GM12878 (cell line): Measurements from ENCODE around the gene CDCA7. TPM values are rescaled to one million over a fixed set of nuclear protein-coding genes. Genes with fewer than 3 reads are reported as not detected.

ENCODE experiments used
- CBX3 ChIP-seq: fragments of 200-600 bp; sonication (generic); IDR thresholded peaks from 2 replicates; pipeline ENCODE4 v1.6.1; 2016; ENCODE audit warnings: low read depth, borderline replicate concordance
- EP300 ChIP-seq, 2 experiments: fragments of 150-350 bp in 1 of 2; IDR thresholded peaks; 2 replicates each; pipeline ENCODE4 v1.6.1; 2011 to 2012; ENCODE audit warnings: low read depth in 2 of 2, low read length in 2 of 2, borderline replicate concordance in 1 of 2, improper control_type of control experiment in 1 of 2, inconsistent platforms in 1 of 2; ENCODE audit not compliant: control insufficient read depth in 1 of 2
- HDAC6 ChIP-seq: fragments of 200-600 bp; sonication (generic); IDR thresholded peaks from one replicate; pipeline ENCODE4 v1.8.0; 2017; ENCODE audit warnings: antibody characterized with exemption; ENCODE audit not compliant: unreplicated experiment
- IKZF1 ChIP-seq: fragments of 450-650 bp; conservative IDR thresholded peaks from 2 replicates; pipeline ENCODE4 v1.6.1; 2017; ENCODE audit warnings: antibody characterized with exemption, mild to moderate bottlenecking
- KDM1A ChIP-seq: fragments of 200-600 bp; sonication (generic); IDR thresholded peaks from 2 replicates; pipeline ENCODE4 v1.6.1; 2016; ENCODE audit warnings: borderline replicate concordance
- KLF5 ChIP-seq: fragments of 450-650 bp; IDR thresholded peaks from 2 replicates; pipeline ENCODE4 v1.6.1; 2014; ENCODE audit warnings: mild to moderate bottlenecking; ENCODE audit not compliant: partially characterized antibody
- MEF2A ChIP-seq: IDR thresholded peaks from 2 replicates; pipeline ENCODE4 v1.6.1; 2011; ENCODE audit warnings: low read depth, mild to moderate bottlenecking, low read length, moderate library complexity; ENCODE audit not compliant: insufficient read depth
- NFYB ChIP-seq: IDR thresholded peaks from 2 replicates; pipeline ENCODE4 v1.6.1; 2011; ENCODE audit warnings: low read depth, mild to moderate bottlenecking, low read length, improper control_type of control experiment, moderate library complexity; ENCODE audit not compliant: insufficient read depth
- NKRF ChIP-seq: fragments of 450-650 bp; conservative IDR thresholded peaks from 2 replicates; pipeline ENCODE4 v1.6.1; 2017; ENCODE audit warnings: mild to moderate bottlenecking, moderate library complexity
- NR2C1 ChIP-seq: fragments of 450-650 bp; IDR thresholded peaks from 2 replicates; pipeline ENCODE4 v1.6.1; 2017; ENCODE audit warnings: antibody characterized with exemption, mild to moderate bottlenecking, moderate library complexity
- PAX5 ChIP-seq: IDR thresholded peaks from 2 replicates; pipeline ENCODE4 v1.6.1; 2011; ENCODE audit warnings: low read depth, low read length, borderline replicate concordance
- POLR2A ChIP-seq: IDR thresholded peaks from 2 replicates; pipeline ENCODE4 v1.6.1; 2011; ENCODE audit warnings: low read depth, mild to moderate bottlenecking, low read length
- SMAD5 ChIP-seq: IDR thresholded peaks from 2 replicates; pipeline ENCODE4 v1.6.1; 2016; ENCODE audit warnings: antibody characterized with exemption, low read depth
- SPI1 ChIP-seq: IDR thresholded peaks from 2 replicates; pipeline ENCODE4 v1.6.1; 2011; ENCODE audit warnings: low read depth, mild to moderate bottlenecking, low read length, moderate library complexity, borderline replicate concordance; ENCODE audit not compliant: insufficient read depth
- STAT3 ChIP-seq: IDR thresholded peaks from 2 replicates; pipeline ENCODE4 v1.6.1; 2011; ENCODE audit warnings: low read depth, low read length, improper control_type of control experiment
- TBL1XR1 ChIP-seq: IDR thresholded peaks from 2 replicates; pipeline ENCODE4 v1.6.1; 2012; ENCODE audit warnings: low read depth, low read length, improper control_type of control experiment
- WRNIP1 ChIP-seq: IDR thresholded peaks from 2 replicates; pipeline ENCODE4 v1.6.1; 2011; ENCODE audit warnings: low read depth, low read length, improper control_type of control experiment, borderline replicate concordance
- ZNF207 ChIP-seq: fragments of 450-650 bp; IDR thresholded peaks from 2 replicates; pipeline ENCODE4 v1.6.1; 2014; ENCODE audit warnings: antibody characterized with exemption, mild to moderate bottlenecking, borderline replicate concordance
- ZNF384 ChIP-seq: IDR thresholded peaks from 2 replicates; pipeline ENCODE4 v1.6.1; 2012; ENCODE audit warnings: low read depth, mild to moderate bottlenecking, low read length, improper control_type of control experiment, borderline replicate concordance
- polyA plus RNA-seq, 11 experiments: library from polyadenylated mRNA; depleted of rRNA in 4 of 11; unstranded in 6 of 11; stranded (reverse) in 5 of 11; fragments of >200 nt; fragmentation: Nextera tagmentation in 4 of 11; fragmentation: Illumina TruSeq in 1 of 11; extraction: Ambion mirVana in 4 of 11; extraction: Trizol in 1 of 11; gene quantifications; 1 replicate in 1 of 11; 2 replicates in 10 of 11; pipeline versions ENCODE4 v1.2.1 to v1.2.3, GENCODE V29; 2011 to 2016; ENCODE audit warnings: inconsistent platforms in 2 of 11, missing spikeins in 2 of 11, low read depth in 1 of 11
- total RNA-seq, 4 experiments: library from RNA; depleted of rRNA in 3 of 4; stranded (reverse); fragments of >200 nt in 3 of 4; fragmentation: Illumina TruSeq in 1 of 4; extraction: Trizol in 1 of 4; gene quantifications; 2 replicates each; pipeline versions ENCODE4 v1.2.1 to v1.2.3, GENCODE V29; 2013 to 2021
- TF ChIP-seq, protein P1 (sequence below): fragments of 450-650 bp; IDR thresholded peaks from 2 replicates; pipeline ENCODE4 v1.6.1; 2017; ENCODE audit warnings: mild to moderate bottlenecking, moderate library complexity
- TF ChIP-seq, protein P2 (sequence below): IDR thresholded peaks from 2 replicates; pipeline ENCODE4 v1.6.1; 2011; ENCODE audit warnings: low read depth, low read length, improper control_type of control experiment, borderline replicate concordance

Gene CDCA7
- total and polyA plus RNA-seq, 10 of the 15 experiments (the other 5 are each of a cell fraction or from before 2014, with no cell fraction given), result 23.5 to 71.3 (median 40.8) TPM

DNA sequence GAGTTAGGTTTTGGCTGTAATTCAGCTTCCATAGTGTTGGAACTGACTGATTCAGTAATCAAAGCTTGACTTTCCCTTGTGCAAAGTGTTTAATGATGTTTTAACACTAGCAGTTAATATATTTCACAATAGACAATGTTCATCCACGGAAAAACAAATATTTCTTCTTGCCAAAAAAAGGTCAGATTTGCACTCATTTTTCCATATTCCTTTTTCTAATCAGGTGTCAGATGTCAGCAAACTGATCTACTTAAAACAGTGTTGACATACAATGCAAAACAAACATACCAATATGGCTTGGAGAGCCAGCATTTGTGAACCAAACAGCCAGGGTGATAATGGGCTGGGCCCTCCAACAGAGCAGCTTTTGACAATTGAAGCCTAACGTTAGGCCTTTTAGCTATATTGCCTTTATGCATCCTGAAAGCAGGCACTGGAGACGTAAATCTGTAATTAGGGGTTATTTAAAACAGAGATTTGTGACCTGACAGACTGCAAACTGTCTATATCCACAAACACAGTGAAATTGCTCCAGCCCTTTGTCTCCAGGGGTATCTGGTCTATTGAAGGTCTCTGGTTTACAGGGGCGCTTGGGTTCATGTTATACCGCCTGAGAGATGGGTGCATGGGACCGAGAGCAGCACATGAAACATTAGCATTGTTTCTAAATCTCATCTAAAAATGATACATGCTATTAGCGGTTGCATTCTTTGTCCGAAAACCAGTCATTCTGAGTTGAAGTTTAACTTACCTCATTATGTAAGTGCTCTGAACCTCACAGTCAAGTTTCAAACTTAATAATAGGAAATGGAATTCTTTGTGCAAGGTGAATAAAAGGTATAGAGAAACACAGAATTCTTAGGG lies 7.1 kb upstream of the CDCA7 start (continued):
- TF ChIP-seq CBX3, result no peak
- TF ChIP-seq MEF2A, result 0 out of 2 replicates have a peak, but pooled peaks have one; percentile 30
- TF ChIP-seq IKZF1, result peak; percentile 30; the same call in 1 of the 2 replicates
- TF ChIP-seq EP300 (IDR thresholded peaks at IDR 0.05; ENCODE audit: borderline replicate concordance in 1 of 2, control insufficient read depth in 1 of 2, low read depth in 2 of 2, low read length in 2 of 2), result peak; percentile 55 to 63; a peak in 3 of 4 replicates
- no peak for TF ChIP-seq PAX5
- no peak for TF ChIP-seq ZNF384
- TF ChIP-seq KDM1A, result no peak
- no peak for TF ChIP-seq STAT3
- TF ChIP-seq KLF5, result no peak
- TF ChIP-seq NR2C1, result no peak
- TF ChIP-seq, protein P1, sequence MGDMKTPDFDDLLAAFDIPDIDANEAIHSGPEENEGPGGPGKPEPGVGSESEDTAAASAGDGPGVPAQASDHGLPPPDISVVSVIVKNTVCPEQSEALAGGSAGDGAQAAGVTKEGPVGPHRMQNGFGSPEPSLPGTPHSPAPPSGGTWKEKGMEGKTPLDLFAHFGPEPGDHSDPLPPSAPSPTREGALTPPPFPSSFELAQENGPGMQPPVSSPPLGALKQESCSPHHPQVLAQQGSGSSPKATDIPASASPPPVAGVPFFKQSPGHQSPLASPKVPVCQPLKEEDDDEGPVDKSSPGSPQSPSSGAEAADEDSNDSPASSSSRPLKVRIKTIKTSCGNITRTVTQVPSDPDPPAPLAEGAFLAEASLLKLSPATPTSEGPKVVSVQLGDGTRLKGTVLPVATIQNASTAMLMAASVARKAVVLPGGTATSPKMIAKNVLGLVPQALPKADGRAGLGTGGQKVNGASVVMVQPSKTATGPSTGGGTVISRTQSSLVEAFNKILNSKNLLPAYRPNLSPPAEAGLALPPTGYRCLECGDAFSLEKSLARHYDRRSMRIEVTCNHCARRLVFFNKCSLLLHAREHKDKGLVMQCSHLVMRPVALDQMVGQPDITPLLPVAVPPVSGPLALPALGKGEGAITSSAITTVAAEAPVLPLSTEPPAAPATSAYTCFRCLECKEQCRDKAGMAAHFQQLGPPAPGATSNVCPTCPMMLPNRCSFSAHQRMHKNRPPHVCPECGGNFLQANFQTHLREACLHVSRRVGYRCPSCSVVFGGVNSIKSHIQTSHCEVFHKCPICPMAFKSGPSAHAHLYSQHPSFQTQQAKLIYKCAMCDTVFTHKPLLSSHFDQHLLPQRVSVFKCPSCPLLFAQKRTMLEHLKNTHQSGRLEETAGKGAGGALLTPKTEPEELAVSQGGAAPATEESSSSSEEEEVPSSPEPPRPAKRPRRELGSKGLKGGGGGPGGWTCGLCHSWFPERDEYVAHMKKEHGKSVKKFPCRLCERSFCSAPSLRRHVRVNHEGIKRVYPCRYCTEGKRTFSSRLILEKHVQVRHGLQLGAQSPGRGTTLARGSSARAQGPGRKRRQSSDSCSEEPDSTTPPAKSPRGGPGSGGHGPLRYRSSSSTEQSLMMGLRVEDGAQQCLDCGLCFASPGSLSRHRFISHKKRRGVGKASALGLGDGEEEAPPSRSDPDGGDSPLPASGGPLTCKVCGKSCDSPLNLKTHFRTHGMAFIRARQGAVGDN, result no peak
- TF ChIP-seq, protein P2, sequence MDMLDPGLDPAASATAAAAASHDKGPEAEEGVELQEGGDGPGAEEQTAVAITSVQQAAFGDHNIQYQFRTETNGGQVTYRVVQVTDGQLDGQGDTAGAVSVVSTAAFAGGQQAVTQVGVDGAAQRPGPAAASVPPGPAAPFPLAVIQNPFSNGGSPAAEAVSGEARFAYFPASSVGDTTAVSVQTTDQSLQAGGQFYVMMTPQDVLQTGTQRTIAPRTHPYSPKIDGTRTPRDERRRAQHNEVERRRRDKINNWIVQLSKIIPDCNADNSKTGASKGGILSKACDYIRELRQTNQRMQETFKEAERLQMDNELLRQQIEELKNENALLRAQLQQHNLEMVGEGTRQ, result no peak
- TF ChIP-seq NFYB, result no peak
- no peak for TF ChIP-seq SMAD5
- TF ChIP-seq NKRF, result no peak
- TF ChIP-seq TBL1XR1, result peak; percentile 46; the same call in 1 of the 2 replicates
- TF ChIP-seq WRNIP1, result no peak
- TF ChIP-seq SPI1, result no peak
- TF ChIP-seq ZNF207, result no peak
- no peak for TF ChIP-seq POLR2A
- TF ChIP-seq HDAC6, result no peak
